NCI-H1105 treated with DMSO at 0.1 percent for 48 hours (cell line): ENCODE measurements around the gene KLC1.

Source experiments
- DNase-seq: peaks from one replicate; lab custom pipeline; 2025; lab: John Stamatoyannopoulos, UW

The KLC1 gene

DNA sequence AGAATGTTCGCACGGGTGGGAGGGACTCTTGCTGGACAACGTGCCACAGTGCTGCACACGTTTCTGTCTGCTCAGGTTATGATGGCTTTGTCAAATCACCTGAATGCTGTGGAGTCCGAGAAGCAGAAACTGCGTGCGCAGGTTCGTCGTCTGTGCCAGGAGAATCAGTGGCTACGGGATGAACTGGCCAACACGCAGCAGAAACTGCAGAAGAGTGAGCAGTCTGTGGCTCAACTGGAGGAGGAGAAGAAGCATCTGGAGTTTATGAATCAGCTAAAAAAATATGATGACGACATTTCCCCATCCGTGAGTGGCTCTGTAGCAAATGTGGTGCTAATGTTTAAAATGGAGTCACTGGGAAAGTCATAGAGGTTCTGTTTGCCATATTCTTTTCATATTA, 28.5 kb downstream of the KLC1 start:
- DNase-seq: no peak

DNA sequence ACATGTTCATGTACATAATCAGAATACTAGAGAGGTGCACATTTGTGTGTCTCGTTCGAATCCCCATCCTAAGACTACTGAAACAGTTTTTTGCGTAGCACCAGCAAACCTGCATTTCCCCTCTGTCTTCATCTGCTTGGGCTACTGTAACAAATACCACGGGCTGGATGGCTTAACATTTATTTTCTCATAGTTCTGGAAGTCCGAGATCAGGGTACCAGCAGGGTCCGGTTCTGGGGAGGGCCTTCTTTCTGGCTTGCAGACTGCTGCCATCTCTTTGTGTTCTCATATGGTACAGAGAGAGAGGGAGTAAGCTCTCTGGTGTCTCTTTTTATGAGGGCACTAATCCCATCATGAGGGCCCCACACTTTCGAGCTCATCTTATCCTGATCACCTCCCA, 30.6 kb downstream of the KLC1 start:
- DNase-seq: no peak

DNA sequence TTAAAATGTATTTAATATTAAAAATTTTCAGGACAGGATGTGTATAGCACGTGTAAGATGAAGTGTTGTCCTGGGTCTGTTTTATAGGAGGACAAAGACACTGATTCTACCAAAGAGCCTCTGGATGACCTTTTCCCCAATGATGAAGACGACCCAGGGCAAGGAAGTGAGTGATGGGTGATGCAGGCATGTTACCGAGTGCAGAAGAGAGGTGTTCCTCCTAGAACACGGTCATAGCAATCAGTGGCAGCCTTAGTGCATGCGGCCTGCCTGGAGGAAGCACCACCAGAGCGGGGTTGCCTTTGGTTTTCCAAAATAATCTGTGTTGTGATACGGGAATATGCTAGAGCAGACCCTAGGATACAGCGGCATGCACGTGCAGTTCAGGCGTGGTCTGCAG, 33.0 kb downstream of the KLC1 start:
- no peak for DNase-seq

DNA sequence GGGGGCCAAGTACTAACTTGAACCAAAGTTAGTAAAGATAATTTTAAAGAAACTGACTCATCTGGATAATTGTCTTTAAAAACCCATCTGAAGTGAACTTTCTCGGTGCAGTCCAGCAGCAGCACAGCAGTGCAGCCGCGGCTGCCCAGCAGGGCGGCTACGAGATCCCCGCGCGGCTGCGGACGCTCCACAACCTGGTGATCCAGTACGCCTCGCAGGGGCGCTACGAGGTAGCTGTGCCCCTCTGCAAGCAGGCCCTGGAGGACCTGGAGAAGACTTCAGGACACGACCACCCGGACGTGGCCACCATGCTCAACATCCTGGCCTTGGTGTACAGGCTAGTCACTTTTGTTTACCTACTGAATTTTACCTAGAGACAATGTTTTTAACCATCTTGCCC, 33.6 kb downstream of the KLC1 start:
- DNase-seq: no peak

DNA sequence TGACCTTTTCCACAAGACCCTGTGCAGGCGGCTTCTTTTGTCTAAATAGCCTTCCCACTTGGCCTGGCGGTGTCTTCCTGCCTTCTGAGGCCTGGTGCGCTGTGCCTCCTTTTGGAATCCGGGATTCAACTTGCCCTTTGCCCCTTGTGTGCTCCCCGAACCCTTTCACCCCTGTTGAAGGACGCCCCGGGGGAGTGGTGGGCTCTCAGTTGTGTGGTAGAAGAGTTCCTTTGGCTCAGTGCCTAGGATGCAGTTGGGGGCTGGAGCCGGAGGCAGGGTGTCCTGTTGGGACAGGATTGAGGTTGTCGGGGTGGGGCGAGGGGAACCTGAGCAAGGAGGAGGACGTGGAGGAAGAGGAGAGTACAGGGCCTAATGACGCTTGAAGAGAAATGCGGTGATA, 34.5 kb downstream of the KLC1 start:
- no peak for DNase-seq

DNA sequence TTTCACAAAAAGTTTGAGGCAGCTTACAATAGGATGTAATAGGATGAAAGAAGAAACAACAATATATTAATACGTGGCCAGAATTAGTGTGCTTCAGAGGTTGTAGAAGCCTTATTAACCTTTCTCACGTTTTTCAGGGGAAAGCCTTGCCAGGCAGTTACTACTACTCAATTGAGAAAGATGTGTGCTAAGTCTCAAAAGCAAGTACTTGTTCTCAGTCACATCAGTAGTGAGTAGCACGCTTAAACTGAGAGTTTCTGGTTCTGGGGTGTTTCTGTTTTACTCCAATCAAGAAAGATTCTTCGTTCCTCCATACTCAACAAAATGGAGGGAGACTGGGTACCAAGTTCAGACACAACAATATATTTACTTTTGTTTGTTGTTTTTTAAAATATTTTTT, 38.7 kb downstream of the KLC1 start:
- no peak for DNase-seq

DNA sequence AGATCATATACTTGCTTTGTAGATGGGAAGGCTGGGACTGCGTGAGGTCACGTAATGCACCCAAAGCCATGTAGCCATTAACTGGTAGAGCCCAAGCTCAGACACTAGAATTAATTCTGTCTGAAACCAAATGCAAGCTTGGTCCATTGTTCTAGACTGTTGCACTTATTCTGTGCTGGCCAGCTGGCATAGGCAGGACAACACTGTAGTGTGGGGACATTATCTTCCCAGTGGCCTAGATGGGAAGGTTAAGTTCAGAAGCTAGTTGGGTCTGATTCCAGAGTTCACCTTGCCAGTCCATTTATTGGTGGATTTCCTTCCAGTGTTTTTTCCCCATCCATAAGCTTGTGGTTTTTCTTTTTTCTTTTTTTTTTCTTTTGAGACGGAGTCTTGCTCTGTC, 39.1 kb downstream of the KLC1 start:
- DNase-seq: no peak

DNA sequence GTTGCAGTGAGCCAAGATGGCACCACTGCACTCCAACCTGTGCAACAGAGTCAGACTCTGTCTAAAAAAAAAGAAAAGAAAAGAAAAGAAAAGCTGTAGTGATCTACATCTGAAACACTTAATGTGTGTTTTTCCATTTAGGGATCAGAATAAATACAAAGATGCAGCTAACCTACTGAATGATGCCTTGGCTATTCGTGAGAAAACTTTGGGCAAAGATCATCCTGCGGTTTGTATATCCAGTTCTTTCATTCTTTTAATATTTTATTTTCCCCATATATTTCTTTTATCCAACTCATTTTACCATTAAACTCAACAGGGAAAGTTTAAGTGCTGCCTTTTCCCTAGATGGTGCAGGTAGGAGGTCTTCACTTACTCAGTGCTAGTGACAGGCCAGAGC, 40.4 kb downstream of the KLC1 start:
- no peak for DNase-seq

DNA sequence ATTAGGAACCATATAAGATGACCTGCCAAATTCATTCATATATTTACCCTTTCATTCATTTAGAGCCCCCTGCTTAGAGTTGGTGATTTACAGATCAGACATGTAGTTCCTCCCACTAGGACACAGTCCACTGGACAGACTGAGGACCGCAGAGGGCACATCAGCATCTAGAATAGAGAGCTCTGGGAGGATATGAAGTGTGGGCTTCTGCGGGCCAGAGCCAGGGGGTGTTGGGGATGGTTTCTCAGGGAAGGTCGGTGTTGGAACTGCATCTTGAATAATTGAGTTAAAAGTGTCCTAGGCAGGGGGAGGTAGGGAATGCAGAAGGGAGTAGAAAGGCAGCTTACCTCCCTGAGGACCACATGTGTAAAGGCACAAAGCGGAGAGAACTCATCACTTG, 42.9 kb downstream of the KLC1 start:
- DNase-seq: no peak

DNA sequence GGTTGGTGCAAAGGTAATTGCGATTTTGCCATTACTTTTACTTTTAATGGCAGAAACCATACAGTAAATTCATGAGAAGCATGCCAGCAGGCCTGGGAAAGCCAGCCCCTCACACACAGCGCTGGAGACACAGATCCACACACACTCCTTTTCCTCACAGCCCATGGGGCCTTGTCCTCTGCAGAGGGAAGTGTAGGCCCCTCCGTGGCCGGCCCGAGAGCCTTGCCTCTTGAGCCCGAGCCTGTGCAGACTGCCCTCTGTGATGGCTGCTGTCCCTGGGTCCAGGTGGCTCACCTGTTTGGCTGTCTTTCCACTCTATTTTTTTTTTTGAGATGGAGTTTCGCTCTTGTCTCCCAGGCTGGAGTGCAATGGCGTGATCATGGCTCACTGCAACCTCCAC, 46.9 kb downstream of the KLC1 start:
- DNase-seq: no peak

DNA sequence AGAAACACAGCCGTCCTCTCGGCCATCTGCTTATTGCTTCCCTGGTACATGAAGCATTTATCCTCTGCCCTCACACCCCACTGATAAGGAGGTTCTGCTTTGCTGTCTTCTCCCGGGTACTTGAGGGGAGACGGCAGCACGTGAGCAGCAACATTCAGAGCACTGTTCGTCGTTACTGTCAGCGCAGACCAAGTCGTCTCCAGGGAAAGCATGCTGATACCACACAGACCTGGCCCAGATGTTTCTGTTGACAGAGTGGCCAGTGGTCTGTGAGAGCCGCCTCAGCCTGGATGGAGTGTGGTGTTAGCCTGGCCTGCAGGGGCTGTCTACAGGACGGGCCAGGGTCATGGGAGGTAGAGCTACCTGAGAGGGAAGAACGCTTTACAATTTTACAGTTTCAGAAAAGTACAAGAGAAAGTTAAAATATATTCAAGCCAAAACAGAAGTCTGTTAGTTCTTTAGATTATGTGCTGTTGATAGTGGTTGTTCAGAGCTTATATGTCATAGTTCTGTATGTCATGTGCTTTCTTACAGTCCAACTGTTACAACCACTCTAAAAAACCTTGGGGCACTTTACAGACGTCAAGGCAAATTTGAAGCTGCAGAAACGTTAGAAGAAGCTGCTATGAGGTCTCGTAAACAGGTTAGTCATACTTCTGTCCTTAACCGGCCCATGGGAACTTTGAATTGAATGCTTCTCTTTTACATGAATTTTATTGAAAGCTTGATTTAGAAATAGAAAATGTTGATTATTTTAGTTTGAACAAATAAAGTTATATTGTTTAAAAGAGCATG, 48.1 kb downstream of the KLC1 start:
- no peak for DNase-seq

DNA sequence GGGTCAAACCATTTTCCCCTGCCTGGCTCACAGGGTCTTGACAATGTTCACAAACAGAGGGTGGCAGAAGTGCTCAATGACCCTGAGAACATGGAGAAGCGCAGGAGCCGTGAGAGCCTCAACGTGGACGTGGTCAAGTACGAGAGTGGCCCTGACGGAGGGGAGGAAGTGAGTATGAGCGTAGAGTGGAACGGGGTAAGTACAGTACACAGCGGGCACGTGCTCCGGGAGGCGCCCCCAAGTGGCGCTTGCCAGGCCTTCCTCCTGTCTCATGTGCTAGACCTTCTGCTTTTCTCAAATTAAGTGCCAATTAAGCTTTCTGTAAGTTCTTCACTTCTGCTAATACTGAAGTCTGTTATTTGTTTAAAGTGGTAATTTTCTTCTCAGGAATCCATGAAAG, 50.3 kb downstream of the KLC1 start:
- DNase-seq: no peak

DNA sequence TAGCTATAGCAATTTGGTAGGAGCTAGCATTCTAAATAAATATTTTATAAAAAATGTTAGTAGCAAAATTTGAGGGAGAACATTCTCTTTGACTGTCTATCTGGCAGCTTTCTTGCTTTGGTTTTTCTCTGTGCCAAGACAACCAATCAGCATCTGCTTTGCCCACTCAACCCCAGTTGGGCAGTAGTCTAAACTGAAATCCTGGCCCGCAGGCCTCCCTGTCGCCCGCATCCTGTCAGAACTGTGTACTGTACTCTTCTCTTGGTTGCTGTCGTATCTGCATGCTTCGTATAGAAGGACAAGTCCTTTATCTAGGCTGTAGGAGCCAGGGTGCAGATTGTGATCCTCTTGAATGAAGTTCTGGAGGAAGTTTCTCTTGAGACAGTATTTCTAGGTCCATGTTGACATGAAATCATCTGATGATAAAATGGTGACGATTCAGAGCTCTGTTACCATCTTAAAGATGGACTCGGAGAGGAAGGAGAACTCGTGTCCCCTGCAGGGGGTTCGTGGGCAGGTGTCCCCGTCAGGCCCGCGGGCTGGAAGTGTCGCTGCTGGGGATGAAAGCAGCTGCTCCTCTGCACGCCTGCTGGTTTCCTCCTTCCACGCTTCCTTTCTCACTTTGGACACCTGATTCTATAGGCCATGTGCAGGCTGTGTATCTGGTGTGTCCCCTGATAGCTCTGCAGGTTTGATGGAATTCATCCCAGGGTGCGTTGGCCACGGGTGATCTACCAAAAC, 51.6 kb downstream of the KLC1 start:
- DNase-seq: no peak

DNA sequence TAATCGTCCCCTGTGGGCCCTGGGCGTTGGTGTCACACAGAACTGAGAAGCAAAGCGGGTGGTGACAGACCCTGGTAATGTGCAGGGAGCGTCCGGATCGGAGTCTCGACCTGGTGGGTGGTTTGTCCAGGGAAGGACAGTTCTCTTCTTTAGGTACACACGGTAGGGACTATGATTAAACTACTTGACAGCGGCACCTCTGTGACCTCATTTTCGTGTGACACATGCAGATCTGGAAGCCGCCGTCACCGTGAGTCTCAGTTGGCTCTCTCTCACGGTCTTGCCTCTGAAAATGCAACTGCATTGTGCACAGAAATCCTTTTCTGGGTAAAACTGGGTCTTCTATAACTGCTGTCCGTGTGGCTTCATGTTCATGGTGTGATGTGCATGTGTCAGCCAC, 54.1 kb downstream of the KLC1 start:
- DNase-seq: no peak

DNA sequence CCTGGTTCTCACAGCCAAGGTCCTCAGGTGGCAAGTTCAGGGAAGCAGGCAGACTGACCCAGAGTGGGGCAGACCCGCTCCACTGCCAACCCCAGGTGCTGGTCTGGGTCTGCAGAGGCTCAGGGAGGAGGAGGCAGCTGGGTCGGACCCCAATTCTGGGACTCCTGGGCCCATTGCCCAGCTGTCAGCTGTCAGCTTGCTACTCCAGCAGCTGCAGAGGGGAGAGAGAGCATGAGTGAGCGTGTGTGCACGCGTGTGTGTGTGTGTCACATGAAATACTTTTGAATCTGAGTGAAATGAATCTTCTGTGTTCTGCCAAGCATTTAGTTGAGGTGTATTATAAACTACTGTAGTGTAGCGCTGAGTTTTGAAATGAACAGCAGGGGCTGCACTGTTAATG, 55.5 kb downstream of the KLC1 start:
- DNase-seq: no peak

DNA sequence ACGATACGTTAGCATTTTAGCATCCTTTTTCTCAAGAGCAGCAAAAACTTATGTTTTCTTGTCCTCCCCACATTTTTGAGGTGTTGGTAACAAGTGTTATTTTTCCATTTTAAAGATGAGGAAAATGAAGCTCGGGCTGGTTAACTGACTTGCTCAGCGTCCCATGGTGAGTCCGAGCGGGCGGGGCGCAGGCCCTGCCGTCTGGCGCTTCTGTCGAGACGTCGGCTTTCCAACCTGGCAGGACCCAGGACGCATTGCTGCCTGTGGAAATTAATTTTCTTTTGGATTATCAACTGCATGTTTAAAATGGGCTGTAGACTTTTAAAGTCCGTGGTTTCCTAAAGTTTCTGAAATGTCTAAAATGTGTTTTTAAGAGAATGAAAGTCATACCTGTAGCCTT, 55.9 kb downstream of the KLC1 start:
- DNase-seq: no peak

DNA sequence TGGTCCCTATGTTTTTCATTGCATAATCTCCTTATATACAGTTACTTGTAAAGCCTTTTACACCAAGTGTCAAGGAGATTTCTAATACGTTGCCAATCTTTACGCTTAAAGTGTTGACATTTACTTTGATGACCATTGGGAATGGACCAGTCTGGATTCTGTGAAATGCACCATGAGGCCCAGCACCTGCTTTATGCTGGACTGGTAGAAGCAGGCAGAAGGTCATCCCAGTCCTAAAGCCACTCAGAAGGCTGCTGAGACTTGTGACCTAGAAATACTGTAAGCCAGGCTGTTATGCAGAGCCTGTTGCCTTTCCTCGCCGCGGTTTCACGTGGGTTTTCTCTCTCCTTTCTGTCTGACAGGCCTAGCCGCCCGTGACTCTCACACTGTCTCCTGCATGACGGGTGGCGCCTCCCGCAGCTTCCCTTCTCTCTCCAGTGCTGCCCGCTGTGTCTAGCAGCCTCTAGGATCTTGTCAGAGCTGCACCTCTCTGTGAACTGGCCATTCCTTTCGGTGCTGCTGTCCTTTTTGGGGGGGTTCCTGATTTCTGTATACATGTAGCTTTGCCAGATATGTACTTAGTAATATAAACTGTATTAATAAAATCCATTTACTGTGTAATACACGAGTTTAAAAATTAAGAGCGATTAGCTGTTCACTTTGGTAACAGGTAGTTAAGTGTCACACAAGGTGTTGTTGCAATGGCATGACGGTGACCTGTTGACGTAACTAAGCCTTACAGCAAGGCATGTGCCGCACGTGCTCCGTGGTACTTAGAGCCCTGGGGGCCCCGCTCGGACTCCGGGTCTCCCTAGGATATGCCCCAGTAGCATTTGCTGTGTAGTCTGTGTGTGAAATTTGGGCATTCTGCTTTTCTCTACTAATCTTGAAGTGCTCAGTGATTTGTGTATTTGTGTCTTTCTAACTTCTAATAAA, 56.5 kb downstream of the KLC1 start:
- DNase-seq: no peak

DNA sequence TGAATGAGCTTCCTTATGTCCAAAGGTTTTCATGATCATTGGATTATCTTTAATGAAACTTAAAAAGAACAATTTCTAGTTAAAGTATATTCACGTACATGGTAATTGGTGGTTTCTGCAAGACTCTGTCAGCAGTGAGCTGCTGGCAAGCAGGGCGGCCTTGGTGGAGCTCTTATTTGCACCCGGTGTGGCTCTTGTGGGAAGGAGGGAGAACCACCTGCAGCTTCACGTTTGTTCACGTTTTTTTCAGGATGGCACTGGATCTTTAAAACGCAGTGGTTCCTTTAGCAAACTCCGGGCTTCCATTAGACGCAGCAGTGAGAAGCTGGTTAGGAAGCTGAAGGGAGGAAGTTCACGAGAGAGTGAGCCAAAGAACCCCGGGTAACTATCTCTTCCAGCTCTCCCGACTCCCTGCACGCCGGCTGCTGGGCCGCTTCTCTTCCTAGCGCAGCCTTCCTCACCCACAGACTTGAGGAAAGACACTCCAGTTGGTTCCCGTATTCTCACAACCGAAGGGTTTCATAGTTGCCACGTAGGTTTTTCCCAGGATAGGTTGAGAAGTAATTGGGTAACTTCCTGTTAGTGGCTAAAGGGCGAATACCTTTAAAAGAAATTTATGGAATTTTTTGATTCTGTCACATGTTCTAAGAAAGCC, 57.9 kb downstream of the KLC1 start:
- no peak for DNase-seq

DNA sequence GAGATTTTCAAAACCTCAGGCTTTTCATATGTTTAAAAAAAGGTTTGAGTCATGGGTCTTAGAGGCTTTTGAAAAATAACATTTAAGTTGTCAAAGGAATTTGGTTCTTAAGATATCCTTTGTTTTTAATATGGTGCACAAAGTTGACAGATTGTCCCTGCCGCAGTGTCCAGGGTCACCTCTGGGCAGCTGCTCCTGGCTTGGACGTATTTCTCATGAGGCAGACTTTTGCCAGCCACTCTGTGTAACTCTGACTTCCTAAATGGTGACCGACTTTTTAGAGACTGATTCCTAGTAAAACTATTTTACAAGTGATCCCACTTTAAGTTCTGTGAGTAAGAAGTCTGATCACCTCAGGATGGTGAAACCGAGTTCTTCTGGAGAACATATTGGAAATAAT, 58.7 kb downstream of the KLC1 start:
- no peak for DNase-seq

DNA sequence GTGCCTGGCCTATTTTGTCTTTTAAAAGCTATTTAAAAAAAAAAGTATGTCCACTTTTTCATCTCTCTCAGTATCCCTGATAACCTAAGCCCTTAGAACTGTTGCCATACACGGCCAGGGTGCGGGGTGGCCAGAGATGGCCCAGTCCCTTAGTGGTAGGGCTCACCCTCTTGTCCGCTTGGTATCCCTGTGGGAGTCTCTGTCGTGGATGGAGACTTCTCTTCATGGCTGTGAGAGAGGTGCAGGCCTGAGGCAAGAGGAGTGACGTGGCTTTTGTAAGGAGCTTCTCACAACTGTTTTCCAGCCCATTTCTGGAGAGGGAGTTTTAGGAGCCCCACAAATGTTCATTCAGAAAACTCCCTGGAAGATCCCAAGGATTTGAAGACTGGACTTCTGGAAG, 59.4 kb downstream of the KLC1 start:
- DNase-seq: no peak

DNA sequence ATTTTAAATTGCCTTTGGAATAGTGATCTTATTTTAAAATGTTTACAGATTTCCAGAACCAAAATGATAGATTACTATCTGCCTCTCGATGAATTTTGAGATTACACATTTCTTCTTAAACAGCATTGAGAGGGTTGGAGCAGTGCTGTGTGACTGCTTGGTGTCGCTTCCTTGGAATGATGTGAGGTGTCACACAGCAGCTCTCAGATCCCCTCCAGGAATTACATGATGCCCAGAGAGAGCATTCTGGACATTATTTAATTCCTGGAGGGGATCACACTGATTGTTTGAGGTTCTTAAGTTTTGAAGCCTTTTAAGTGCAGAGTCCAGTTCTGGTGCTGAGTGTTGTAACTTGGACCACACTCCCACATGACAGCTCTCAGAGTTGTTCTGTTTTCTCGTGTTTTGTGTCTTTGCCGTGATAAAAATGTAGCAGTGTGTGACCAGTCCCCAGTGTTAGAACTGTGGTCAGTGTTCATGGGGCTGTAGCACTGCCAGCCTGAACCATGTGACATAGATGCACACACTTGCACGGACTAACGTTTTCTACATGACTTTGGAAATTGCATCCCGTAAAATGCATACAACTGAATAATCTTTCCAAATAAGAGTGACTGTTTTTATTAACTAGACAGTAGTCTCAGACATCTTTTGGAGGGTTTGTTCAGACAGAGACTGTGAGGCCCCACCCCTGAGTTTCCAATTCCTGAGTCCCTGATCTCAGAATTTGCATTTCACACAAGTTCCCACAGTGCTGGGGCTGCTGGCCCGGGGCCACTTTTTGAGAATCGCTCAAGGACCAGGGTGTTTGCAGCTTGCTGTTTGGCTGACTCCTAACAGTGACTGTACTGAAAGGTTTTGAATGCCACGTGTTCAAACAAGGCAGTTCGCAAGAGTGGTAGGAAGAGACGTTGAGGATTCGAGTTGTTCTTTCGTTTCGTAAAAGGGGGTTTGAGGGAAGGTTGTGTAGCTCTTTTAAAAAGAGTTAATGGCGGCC, 60.2 kb downstream of the KLC1 start:
- DNase-seq: no peak
